D341Med (cell line): ENCODE results near the gene ZRANB3.
"Not testable (repeated sequence)": the region's sequence is repeated elsewhere in the genome, so short reads cannot be mapped to it uniquely, and the experiment has no call there.

Source experiments
- DNase-seq: peaks from one replicate; pipeline ENCODE4 v3.0.0; 2012; ENCODE audit warnings: low spot score

The ZRANB3 gene

DNA sequence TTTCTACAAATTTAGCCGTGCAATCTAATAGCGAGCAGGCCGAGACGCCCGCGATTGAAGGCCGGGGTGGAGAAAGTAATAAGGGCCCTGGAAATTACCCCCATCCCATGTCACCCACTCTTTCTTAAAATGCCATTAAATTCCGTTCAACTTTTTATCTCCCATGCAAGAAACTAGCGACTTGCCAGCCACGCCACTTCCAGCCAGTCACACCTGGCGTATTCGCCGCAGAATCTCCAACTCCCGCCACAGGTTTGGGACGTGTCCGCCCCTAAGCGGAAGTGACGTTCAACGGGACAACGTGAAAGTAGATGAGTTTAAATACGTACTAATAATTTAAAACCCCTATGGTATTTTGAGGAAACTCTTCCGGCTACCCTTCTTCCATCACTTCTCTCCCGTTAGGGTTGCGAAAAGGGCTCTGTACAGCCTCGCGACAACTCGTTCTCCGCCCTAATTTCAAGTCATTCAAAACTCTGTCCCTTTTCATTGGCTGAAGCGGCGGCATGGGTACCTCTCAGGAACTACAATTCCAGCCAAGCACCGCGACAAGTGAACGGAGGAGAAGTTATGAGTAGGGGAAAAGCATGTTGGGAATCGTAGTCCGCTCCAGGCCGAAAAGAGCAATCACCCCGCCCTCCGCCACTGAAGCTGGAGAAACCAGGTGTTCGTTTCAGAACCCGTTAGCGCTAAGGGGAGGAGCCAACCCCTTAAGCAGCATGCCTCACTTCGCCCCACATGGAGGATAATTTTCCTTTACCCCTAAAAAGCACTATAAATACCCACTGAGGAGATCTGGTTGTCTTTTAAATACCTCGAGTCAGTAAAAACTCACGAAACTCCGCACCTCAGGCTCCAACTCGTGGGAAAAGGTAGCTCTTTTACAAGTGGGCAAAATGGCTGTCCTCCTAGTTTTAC is at the start of gene ZRANB3:
TSS of gene ZRANB3 (minus strand) at position 906 of the 918 bp plus-strand sequence.
- DNase-seq, result peak; percentile 82

DNA sequence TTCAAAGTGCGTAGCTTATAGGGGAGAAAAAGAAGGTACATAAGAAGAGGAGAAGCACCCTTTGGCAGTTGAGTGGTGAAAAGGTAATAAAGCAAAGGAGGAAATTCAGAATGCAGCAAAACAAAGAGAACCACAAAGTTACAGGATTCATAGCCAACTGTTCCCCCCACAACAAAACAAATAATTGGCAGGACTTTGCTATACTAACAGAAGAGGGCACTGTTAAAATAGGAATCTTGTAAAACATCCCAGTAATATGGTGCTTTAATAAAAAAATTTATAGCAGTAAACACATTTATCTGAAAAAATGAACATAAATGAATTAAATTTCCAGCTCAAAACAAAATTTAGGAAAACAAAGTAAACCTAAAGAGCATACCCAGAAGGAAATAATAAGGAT is 42.6 kb upstream of the ZRANB3 start:
- no peak for DNase-seq

GRCh38 chr2:135570884-135571283 is 39.9 kb upstream of the ZRANB3 start:
- no peak for DNase-seq

DNA sequence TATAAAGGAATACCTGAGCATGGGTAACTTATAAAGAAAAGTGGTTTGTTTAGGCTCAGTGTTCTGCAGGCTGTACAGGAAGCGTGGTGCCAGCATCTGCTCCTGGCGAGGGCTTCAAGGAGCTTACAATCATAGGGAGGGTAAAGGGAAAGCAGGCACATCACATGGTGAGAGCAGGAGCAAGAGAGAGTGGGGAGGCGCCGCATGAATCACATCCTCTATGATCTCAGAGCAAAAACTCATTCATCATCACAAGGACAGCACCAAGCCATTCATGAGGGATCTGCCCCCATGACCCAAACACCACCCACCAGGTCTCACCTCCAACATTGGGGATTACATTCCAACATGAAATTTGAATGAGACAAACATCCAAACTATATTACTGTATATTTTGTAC is 32.8 kb upstream of the ZRANB3 start:
- no peak for DNase-seq

DNA sequence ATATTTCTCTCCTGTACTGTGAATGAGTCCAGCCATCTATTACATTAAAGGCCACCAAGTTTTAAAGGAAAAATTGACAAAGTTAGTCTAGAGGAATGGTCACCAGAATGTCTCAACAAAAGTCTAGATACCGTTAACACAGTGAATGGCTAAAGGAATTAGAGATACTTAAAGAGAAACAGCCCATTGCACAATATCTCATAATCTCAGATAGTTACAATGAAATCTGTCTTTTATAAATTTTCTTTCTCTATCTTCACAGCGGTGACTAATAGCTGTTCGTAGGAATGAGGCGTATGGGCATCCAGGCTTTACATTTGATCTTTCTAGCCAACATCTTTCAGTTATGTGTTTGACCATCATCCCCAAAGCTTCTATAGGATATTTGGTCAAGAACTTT is 30.9 kb upstream of the ZRANB3 start:
- no peak for DNase-seq

DNA sequence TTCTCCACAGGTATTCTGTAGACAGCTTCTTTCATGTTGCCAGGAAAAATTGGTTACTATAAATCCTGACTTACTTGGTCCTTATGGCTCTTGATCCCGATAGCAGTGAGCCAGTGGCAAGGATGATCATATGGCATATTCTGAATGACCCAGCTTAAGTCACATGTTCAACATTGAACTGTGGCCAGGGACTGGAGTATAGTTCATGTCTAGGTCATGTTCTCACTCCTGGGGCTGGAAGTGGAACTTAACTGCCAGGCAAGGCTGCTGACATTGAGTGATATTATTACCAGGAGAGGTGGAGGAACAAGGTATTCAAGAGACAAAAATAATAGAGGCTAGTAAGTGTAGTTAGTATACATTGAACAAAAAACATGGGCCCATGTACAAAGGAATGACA is 26.5 kb upstream of the ZRANB3 start:
- DNase-seq, result no peak

- DNase-seq, result no peak
Observed at GRCh38 chr2:135555311-135555710, 24.3 kb upstream of the ZRANB3 start.

- no peak for DNase-seq
Observed at GRCh38 chr2:135552887-135553286, 21.9 kb upstream of the ZRANB3 start.

DNA sequence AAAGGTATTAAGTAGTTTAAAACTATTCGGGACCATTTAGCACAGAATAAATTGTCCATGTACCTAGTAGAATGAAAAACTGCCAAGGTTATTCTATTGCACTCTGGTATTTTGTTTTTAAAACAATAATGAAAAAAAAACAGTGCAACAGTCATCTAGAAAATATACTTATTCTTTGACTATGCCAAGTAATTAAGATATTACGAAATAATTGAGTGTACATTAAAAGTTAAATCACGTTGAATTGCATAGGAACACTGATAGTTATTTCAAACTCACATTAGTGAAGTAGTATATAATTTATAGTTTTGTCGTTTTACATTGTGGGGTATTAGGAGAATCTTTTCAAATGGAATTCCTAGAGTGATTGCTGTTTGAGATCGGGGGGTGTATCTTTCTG is 20.3 kb upstream of the ZRANB3 start:
- DNase-seq, result no peak

DNA sequence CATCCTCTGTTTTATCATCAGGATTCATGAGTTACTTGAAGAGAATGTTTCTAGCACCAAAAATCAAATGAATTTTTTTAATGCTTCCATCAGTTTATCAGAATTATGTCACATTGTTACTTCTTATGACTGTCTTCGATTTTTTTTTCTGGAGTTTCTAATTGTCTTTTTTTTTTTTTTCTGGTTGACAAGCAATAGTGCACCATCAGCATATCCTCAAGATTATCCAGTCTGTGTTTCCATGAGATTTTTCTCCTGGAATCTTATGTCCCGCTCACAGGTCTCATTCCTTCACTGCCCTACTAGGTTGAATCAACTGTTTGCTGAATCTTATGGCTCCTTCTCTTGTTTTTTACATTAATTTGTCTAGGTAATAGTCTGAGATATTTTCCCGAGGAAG is 16.3 kb upstream of the ZRANB3 start:
- no peak for DNase-seq

DNA sequence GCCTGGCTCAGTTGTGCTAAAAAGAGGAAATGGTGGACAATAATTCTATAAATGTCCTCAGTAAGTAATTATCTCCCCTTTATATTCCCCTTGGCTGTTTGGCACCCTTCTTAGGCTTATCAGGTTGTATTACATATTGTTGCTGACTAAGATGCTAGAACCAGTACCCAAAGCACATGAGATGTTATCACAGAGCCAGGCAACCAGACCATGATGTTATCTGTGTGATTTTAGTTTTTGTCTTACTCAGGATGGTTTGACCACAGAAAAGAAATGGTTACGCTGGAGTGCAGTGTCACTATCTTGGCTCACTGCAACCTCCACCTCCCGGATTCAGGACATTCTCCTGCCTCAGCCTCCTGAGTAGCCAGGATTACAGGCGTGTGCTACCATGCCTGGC is 15.4 kb upstream of the ZRANB3 start:
- DNase-seq, result no peak

DNA sequence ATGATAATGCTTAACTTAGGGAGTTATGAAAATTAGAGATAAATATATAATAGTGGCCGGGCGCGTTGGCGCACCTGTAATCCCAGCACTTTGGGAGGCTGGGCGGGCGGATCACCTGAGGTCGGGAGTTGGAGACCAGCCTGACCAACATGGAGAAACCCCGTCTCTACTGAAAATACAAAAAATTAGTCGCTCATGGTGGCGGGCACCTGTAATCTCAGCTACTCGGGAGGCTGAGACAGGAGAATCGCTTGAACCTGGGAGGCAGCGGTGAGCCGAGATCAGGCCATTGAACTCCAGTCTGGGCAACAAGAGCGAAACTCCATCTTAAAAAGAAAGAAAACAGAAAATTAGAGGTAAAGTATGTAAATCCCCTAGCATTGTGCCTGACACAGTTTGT is 2.5 kb upstream of the ZRANB3 start:
- DNase-seq, result not testable (repeated sequence)

GRCh38 chr2:135532581-135532980 is 1.6 kb upstream of the ZRANB3 start:
- no peak for DNase-seq

GRCh38 chr2:135531231-135532197 is 496 bp upstream of the ZRANB3 start, which contains the start of gene R3HDM1:
Gene R3HDM1 (plus strand): TSS chr2:135531484. CDS start chr2:135604846, 73,362 bp downstream.
- DNase-seq, result peak; percentile 91

GRCh38 chr2:135528006-135528405 is 3.0 kb downstream of the ZRANB3 start:
- no peak for DNase-seq

DNA sequence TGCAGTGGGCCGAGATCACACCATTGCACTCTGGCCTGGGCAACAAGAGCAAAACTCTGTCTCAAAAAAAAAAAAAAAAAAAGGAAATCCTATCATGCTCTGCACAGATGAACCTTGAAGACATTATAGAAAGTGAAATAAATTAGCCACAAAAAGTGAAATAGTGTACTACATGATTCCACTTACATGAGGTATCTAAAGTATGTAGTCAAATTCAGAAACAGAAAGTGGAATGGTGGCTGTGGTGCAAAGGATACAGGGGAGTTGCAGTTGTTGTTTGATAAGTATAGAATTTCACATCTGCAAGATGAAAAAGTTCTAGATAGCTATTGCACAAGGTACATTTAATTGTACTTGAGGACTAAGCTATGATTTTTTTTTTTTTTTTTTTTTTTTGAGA is 5.2 kb downstream of the ZRANB3 start:
- no peak for DNase-seq

- no peak for DNase-seq
Observed at GRCh38 chr2:135512099-135512498, 18.9 kb downstream of the ZRANB3 start.

- DNase-seq, result no peak
Observed at GRCh38 chr2:135510577-135510976, 20.4 kb downstream of the ZRANB3 start.

- no peak for DNase-seq
Observed at GRCh38 chr2:135504811-135505210, 26.2 kb downstream of the ZRANB3 start.

DNA sequence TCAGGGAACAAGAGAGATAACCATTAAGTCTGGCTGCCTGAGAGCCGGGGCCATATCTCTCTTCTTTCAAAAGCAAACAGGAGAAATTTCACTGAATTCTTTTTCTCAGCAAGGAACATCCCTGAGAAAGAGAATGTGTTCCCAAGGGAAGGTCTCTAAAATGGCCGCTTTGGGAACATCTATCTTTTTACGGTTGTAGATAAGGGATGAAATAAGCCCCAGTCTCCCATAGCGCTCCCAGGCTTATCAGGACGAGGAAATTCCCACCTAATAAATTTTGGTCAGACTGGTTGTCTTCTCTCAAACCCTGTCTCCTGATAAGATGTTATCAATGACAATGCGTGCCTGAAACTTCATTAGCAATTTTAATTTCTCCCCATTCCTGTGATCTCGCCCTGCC is 32.4 kb downstream of the ZRANB3 start:
- DNase-seq, result not testable (repeated sequence)

DNA sequence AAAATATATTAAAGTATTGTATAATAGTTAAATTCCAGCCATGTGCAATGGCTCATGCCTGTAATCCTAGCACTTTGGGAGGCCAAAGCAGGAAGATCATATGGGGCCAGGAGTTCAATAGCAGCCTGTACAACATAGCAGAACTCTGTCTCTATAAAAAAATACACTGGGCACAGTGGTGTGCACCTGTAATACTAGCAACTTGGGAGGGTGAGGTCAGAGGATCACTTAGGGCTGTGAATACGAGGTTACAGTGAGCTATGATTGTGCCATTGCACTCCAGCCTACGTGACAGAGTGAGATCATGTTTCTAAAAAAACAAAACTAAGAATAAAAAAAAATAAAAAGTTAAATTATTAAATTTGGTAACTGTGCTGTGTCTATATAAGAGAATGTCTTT is 36.1 kb downstream of the ZRANB3 start:
- DNase-seq, result no peak

GRCh38 chr2:135494503-135494902 is 36.5 kb downstream of the ZRANB3 start:
- DNase-seq, result no peak

- no peak for DNase-seq
Observed at GRCh38 chr2:135490376-135490775, 40.6 kb downstream of the ZRANB3 start.
